ENCODE measurements around the gene B3GAT2.

DNA sequence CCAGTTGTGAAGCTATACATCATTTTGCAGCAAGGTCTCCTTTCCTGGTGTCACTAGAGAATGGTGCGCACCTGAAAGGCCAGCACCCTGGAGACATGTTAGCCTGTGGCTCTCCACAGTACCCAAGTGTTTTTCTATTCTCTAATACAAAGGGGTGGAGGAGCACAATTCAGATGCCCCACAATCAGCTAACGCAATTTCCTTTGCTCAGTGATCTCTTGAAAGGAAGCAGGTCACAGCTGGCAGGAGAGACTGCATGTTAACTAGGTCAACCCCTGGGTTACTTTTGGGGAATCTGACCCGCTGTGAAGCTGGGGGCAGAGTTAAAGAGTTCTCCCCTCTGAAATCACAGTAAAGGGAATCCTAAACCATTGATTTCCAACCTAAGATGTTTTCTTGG lies 92.5 kb downstream of the B3GAT2 start:
- TF ChIP-seq EP300 (IDR thresholded peaks at IDR 0.05) (no peak), POLR2A (IDR thresholded peaks at IDR 0.05) (no peak)
- TF ChIP-seq, protein P1, sequence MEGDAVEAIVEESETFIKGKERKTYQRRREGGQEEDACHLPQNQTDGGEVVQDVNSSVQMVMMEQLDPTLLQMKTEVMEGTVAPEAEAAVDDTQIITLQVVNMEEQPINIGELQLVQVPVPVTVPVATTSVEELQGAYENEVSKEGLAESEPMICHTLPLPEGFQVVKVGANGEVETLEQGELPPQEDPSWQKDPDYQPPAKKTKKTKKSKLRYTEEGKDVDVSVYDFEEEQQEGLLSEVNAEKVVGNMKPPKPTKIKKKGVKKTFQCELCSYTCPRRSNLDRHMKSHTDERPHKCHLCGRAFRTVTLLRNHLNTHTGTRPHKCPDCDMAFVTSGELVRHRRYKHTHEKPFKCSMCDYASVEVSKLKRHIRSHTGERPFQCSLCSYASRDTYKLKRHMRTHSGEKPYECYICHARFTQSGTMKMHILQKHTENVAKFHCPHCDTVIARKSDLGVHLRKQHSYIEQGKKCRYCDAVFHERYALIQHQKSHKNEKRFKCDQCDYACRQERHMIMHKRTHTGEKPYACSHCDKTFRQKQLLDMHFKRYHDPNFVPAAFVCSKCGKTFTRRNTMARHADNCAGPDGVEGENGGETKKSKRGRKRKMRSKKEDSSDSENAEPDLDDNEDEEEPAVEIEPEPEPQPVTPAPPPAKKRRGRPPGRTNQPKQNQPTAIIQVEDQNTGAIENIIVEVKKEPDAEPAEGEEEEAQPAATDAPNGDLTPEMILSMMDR (IDR thresholded peaks at IDR 0.05): no peak
